ENCODE data around the gene SYT1. TPM values are rescaled to one million over a fixed set of nuclear protein-coding genes. Genes with fewer than 3 reads are reported as not detected.

The SYT1 gene
- total RNA-seq, 1 experiment from 2014 or later: 80.9 TPM

DNA sequence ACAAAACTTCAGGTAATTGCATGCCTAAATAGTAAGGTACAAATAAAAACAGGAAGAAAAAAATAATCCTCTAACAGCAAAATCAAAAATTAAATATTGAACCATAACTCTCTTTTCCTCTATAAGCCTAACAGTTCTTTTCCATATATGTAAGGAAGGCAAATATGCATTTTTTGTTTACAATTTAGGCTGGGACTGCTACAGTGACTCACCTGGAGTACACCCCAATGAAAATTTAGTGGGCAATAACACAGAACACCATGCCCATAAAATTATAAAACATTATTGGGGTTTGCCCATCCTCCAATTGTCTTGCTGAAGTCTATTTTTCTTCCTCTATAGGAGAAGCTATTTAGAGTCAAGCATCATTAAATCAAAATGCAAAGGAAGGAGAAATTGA is 549.2 kb downstream of the SYT1 start:
- ChIA-PET POLR2A (ENCODE audit: low non-redundant PET) (no interaction called here), CTCF (no interaction called here)
- intact Hi-C loops (cut with micrococcal nuclease; ENCODE audit: unreplicated experiment): no loop called here
- no peak overlapping the region for H3K4me3 ChIP-seq (ENCODE audit: low read depth, low read length, poor library complexity, severe bottlenecking)
- H3K27ac ChIP-seq (ENCODE audit: low read depth, low read length, poor library complexity, severe bottlenecking): no peak overlapping the region
- no TSS peak for BruUV-seq (replicated peaks)
- no peak for TF ChIP-seq EZH2 (IDR thresholded peaks at IDR 0.05; ENCODE audit: borderline replicate concordance, low read depth, low read length, poor library complexity, severe bottlenecking)
- TF ChIP-seq, protein P1, sequence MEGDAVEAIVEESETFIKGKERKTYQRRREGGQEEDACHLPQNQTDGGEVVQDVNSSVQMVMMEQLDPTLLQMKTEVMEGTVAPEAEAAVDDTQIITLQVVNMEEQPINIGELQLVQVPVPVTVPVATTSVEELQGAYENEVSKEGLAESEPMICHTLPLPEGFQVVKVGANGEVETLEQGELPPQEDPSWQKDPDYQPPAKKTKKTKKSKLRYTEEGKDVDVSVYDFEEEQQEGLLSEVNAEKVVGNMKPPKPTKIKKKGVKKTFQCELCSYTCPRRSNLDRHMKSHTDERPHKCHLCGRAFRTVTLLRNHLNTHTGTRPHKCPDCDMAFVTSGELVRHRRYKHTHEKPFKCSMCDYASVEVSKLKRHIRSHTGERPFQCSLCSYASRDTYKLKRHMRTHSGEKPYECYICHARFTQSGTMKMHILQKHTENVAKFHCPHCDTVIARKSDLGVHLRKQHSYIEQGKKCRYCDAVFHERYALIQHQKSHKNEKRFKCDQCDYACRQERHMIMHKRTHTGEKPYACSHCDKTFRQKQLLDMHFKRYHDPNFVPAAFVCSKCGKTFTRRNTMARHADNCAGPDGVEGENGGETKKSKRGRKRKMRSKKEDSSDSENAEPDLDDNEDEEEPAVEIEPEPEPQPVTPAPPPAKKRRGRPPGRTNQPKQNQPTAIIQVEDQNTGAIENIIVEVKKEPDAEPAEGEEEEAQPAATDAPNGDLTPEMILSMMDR (conservative IDR thresholded peaks at IDR 0.05; ENCODE audit: low read depth, low read length): no peak
- H3K27me3 ChIP-seq (replicated peaks; ENCODE audit: insufficient read depth, low read depth, low read length, poor library complexity): no peaks in the 10 kb centered on the region
- peaks cover 27% of the 10 kb centered on the region for H3K4me1 ChIP-seq (ENCODE audit: insufficient read depth, low read length, poor library complexity, severe bottlenecking)
- no peak for DNase-seq (ENCODE audit: low spot score)
- no peaks in the 10 kb centered on the region for H3K9me3 ChIP-seq (ENCODE audit: low read depth, low read length, poor library complexity, severe bottlenecking)
- H3K36me3 ChIP-seq (ENCODE audit: insufficient read depth, low read length, poor library complexity, severe bottlenecking): no peaks in the 10 kb centered on the region

DNA sequence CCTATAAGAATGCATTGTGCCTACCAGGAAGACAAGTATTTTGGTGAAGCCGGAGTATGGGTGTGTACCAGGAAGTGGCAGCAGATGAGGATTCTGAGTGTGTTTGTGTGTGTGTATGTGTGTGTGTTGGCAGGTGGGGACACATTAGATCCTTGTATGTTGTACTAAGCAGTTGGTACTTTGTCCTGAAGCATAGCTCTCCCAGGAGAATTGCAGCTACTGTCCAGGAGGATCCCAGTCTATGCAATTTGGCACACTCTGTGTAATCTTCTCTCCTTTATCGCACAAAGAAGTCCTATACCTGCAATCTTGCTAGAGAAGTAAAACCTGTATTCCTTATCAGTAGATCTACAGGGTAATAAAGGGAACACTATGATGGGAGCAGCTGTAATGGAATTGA is 549.7 kb downstream of the SYT1 start:
- intact Hi-C loops (cut with micrococcal nuclease; ENCODE audit: unreplicated experiment): no loop called here
- H3K36me3 ChIP-seq (ENCODE audit: insufficient read depth, low read length, poor library complexity, severe bottlenecking): no peaks in the 10 kb centered on the region
- peaks cover 23% of the 10 kb centered on the region for H3K4me1 ChIP-seq (ENCODE audit: insufficient read depth, low read length, poor library complexity, severe bottlenecking)
- no peaks in the 10 kb centered on the region for H3K27me3 ChIP-seq (replicated peaks; ENCODE audit: insufficient read depth, low read depth, low read length, poor library complexity)
- no peak overlapping the region for H3K27ac ChIP-seq (ENCODE audit: low read depth, low read length, poor library complexity, severe bottlenecking)
- no peaks in the 10 kb centered on the region for H3K9me3 ChIP-seq (ENCODE audit: low read depth, low read length, poor library complexity, severe bottlenecking)
- DNase-seq (ENCODE audit: low spot score): no peak
- ChIA-PET CTCF (no interaction called here), POLR2A (ENCODE audit: low non-redundant PET) (no interaction called here)
- TF ChIP-seq EZH2 (IDR thresholded peaks at IDR 0.05; ENCODE audit: borderline replicate concordance, low read depth, low read length, poor library complexity, severe bottlenecking): no peak
- TF ChIP-seq, protein P1 (conservative IDR thresholded peaks at IDR 0.05; ENCODE audit: low read depth, low read length): no peak
- no peak overlapping the region for H3K4me3 ChIP-seq (ENCODE audit: low read depth, low read length, poor library complexity, severe bottlenecking)
- BruUV-seq (replicated peaks): no TSS peak

DNA sequence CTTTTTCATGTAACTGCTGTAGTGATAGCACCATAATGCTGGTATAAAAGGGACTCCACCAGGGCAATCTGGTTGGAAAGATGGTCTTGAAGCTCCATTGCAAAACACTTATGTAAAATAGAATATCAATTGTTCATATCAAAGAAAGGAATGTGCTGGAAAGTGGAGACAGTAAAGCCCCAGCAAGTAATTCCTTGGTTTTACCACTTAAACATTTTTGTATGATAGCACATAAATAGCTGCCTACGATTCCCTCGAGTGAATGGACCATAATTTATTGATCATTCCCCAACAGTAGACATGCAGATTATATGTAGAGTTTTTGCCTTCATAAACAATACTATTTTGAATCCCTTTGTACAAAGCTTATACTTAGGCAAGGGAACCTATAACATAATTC is 550.7 kb downstream of the SYT1 start:
- peaks cover 14% of the 10 kb centered on the region for H3K4me1 ChIP-seq (ENCODE audit: insufficient read depth, low read length, poor library complexity, severe bottlenecking)
- H3K27me3 ChIP-seq (replicated peaks; ENCODE audit: insufficient read depth, low read depth, low read length, poor library complexity): no peaks in the 10 kb centered on the region
- ChIA-PET POLR2A (ENCODE audit: low non-redundant PET) (no interaction called here), CTCF (no interaction called here)
- no peaks in the 10 kb centered on the region for H3K9me3 ChIP-seq (ENCODE audit: low read depth, low read length, poor library complexity, severe bottlenecking)
- TF ChIP-seq EZH2 (IDR thresholded peaks at IDR 0.05; ENCODE audit: borderline replicate concordance, low read depth, low read length, poor library complexity, severe bottlenecking): no peak
- TF ChIP-seq, protein P1 (conservative IDR thresholded peaks at IDR 0.05; ENCODE audit: low read depth, low read length): no peak
- no TSS peak for BruUV-seq (replicated peaks)
- DNase-seq (ENCODE audit: low spot score): no peak
- no peak overlapping the region for H3K27ac ChIP-seq (ENCODE audit: low read depth, low read length, poor library complexity, severe bottlenecking)
- intact Hi-C loops (cut with micrococcal nuclease; ENCODE audit: unreplicated experiment): no loop called here
- no peaks in the 10 kb centered on the region for H3K36me3 ChIP-seq (ENCODE audit: insufficient read depth, low read length, poor library complexity, severe bottlenecking)
- no peak overlapping the region for H3K4me3 ChIP-seq (ENCODE audit: low read depth, low read length, poor library complexity, severe bottlenecking)

All from A673 (cell line).